NCI-H510A (cell line): ENCODE data around the gene PUS1.

Experiments used
- DNase-seq: peaks from one replicate; lab custom pipeline; 2025; lab: John Stamatoyannopoulos, UW

The PUS1 gene

DNA sequence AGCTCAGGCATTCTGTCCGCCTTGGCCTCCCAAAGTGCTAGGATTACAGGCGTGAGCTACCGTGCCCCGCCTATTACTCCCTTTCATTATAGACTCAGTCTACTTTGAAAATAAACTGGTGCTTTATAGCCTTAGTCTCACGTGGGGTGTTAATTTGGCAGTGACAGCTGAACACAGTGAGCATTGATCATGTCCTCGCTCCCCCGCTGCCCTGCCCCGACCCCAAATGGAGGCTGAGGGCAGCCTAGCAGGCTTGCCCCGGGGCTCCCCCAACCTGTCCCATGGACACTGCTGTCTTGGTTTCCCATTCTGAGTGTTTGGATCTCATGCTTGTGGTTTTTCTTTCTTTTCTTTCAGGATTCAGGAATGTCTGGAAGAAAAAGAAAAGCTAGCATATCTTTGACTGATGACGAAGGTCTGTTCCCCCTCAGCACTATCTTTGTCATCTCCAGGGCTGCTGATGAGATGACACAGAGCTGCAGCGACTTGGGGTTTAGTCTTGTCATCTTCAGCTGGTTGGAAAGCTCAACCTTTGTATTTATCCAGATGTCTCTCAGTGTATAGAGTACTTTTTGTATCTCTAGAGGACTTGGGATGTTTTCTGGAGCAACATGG is 62.8 kb downstream of the PUS1 start:
- DNase-seq = no peak

DNA sequence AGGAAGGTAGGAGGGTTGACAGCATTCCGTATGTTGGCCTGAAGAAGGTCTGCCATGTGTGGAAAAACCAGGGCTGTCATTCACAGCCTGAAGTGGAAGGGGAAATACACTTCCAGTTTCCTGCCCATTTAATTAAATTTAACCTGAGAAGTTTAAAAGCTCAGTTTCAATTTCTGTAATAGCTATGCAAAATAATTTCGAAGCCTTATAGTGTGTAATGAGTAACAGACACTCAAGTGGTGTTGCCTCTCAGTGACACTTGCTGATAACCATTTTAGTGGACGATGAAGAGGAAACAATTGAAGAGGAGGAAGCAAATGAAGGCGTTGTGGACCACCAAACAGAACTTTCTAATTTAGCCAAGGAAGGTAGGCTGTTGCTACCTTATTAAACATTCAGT is 65.5 kb downstream of the PUS1 start:
- DNase-seq = no peak
